ENCODE data around the gene ADGRA1.

Gene ADGRA1

GRCh38 chr10:133069033-133069525, 18.6 kb upstream of the ADGRA1 start:
- H3K4me2 ChIP-seq (ENCODE audit: low read depth, low read length): no peak overlapping the region
- H3K36me3 ChIP-seq (replicated peaks; ENCODE audit: insufficient read depth, low read length): no peaks in the 10 kb centered on the region
- H3K79me2 ChIP-seq (ENCODE audit: low read length): no peaks in the 10 kb centered on the region
- no peak overlapping the region for H2AFZ ChIP-seq (ENCODE audit: low read length)
- TF ChIP-seq CTCF (IDR thresholded peaks at IDR 0.05; ENCODE audit: low read length): no peak
- no peak for TF ChIP-seq EZH2phosphoT487 (IDR thresholded peaks at IDR 0.05; ENCODE audit: low read length)
- no peak for TF ChIP-seq EZH2 (optimal IDR thresholded peaks at IDR 0.05; ENCODE audit: low read depth, low read length)
- no peak overlapping the region for H3K27ac ChIP-seq (ENCODE audit: low read length)
- H3K9me3 ChIP-seq (replicated peaks; ENCODE audit: insufficient read depth, low read length): no peaks in the 10 kb centered on the region
- H3K4me1 ChIP-seq (ENCODE audit: low read length): no peaks in the 10 kb centered on the region
- DNase-seq: no peak
- H4K20me1 ChIP-seq (ENCODE audit: insufficient read depth, low read length): no peaks in the 10 kb centered on the region
- H3K9me2 ChIP-seq (replicated peaks; ENCODE audit: insufficient read depth, low read length): no peaks in the 10 kb centered on the region
- H3K9ac ChIP-seq (ENCODE audit: low read length): no peak overlapping the region
- H3F3A ChIP-seq (ENCODE audit: insufficient read depth, low read length): no peaks in the 10 kb centered on the region
- peaks cover 21% of the 10 kb centered on the region for H3K27me3 ChIP-seq (replicated peaks; ENCODE audit: insufficient read depth, low read length)
- no peak overlapping the region for H3K4me3 ChIP-seq (ENCODE audit: low read length)

- no peak overlapping the region for H3K27ac ChIP-seq (ENCODE audit: low read length)
- H3F3A ChIP-seq (ENCODE audit: insufficient read depth, low read length): no peaks in the 10 kb centered on the region
- no peaks in the 10 kb centered on the region for H3K4me1 ChIP-seq (ENCODE audit: low read length)
- no peak for DNase-seq
- no peaks in the 10 kb centered on the region for H4K20me1 ChIP-seq (ENCODE audit: insufficient read depth, low read length)
- H3K9me2 ChIP-seq (replicated peaks; ENCODE audit: insufficient read depth, low read length): no peaks in the 10 kb centered on the region
- H3K9ac ChIP-seq (ENCODE audit: low read length): no peak overlapping the region
- H3K79me2 ChIP-seq (ENCODE audit: low read length): no peaks in the 10 kb centered on the region
- TF ChIP-seq CTCF (IDR thresholded peaks at IDR 0.05; ENCODE audit: low read length): no peak
- TF ChIP-seq EZH2 (optimal IDR thresholded peaks at IDR 0.05; ENCODE audit: low read depth, low read length): no peak
- TF ChIP-seq EZH2phosphoT487 (IDR thresholded peaks at IDR 0.05; ENCODE audit: low read length): no peak
- peaks cover 21% of the 10 kb centered on the region for H3K27me3 ChIP-seq (replicated peaks; ENCODE audit: insufficient read depth, low read length)
- no peaks in the 10 kb centered on the region for H3K36me3 ChIP-seq (replicated peaks; ENCODE audit: insufficient read depth, low read length)
- H3K9me3 ChIP-seq (replicated peaks; ENCODE audit: insufficient read depth, low read length): no peaks in the 10 kb centered on the region
- H3K4me3 ChIP-seq (ENCODE audit: low read length): no peak overlapping the region
- no peak overlapping the region for H2AFZ ChIP-seq (ENCODE audit: low read length)
- no peak overlapping the region for H3K4me2 ChIP-seq (ENCODE audit: low read depth, low read length)
Measured at GRCh38 chr10:133070405-133070804, 17.3 kb upstream of the ADGRA1 start.

- no peak overlapping the region for H3K27ac ChIP-seq (ENCODE audit: low read length)
- no peak overlapping the region for H3K4me2 ChIP-seq (ENCODE audit: low read depth, low read length)
- no peaks in the 10 kb centered on the region for H3K4me1 ChIP-seq (ENCODE audit: low read length)
- no peak overlapping the region for H3K4me3 ChIP-seq (ENCODE audit: low read length)
- H2AFZ ChIP-seq (ENCODE audit: low read length): no peak overlapping the region
- H3K9me3 ChIP-seq (replicated peaks; ENCODE audit: insufficient read depth, low read length): no peaks in the 10 kb centered on the region
- H3K9ac ChIP-seq (ENCODE audit: low read length): no peak overlapping the region
- no peak for DNase-seq
- no peak for TF ChIP-seq EZH2 (optimal IDR thresholded peaks at IDR 0.05; ENCODE audit: low read depth, low read length)
- H3K27me3 ChIP-seq (replicated peaks; ENCODE audit: insufficient read depth, low read length): peaks cover 21% of the 10 kb centered on the region
- H3K9me2 ChIP-seq (replicated peaks; ENCODE audit: insufficient read depth, low read length): no peaks in the 10 kb centered on the region
- no peaks in the 10 kb centered on the region for H4K20me1 ChIP-seq (ENCODE audit: insufficient read depth, low read length)
- H3K36me3 ChIP-seq (replicated peaks; ENCODE audit: insufficient read depth, low read length): no peaks in the 10 kb centered on the region
- H3K79me2 ChIP-seq (ENCODE audit: low read length): no peaks in the 10 kb centered on the region
- H3F3A ChIP-seq (ENCODE audit: insufficient read depth, low read length): no peaks in the 10 kb centered on the region
Measured at GRCh38 chr10:133070810-133071209, 16.9 kb upstream of the ADGRA1 start.

- DNase-seq: no peak
- Histone ChIP-seq H3K27ac (ENCODE audit: low read length) (no peak overlapping the region), H3F3A (ENCODE audit: insufficient read depth, low read length) (no peaks in the 10 kb centered on the region), H3K4me3 (ENCODE audit: low read length) (no peak overlapping the region), H3K4me2 (ENCODE audit: low read depth, low read length) (no peak overlapping the region), H4K20me1 (ENCODE audit: insufficient read depth, low read length) (no peaks in the 10 kb centered on the region), H3K4me1 (ENCODE audit: low read length) (no peaks in the 10 kb centered on the region), H3K9me3 (replicated peaks; ENCODE audit: insufficient read depth, low read length) (no peaks in the 10 kb centered on the region), H3K36me3 (replicated peaks; ENCODE audit: insufficient read depth, low read length) (no peaks in the 10 kb centered on the region), H3K27me3 (replicated peaks; ENCODE audit: insufficient read depth, low read length) (peaks cover 21% of the 10 kb centered on the region), H3K9me2 (replicated peaks; ENCODE audit: insufficient read depth, low read length) (no peaks in the 10 kb centered on the region), H2AFZ (ENCODE audit: low read length) (no peak overlapping the region), H3K79me2 (ENCODE audit: low read length) (no peaks in the 10 kb centered on the region), H3K9ac (ENCODE audit: low read length) (no peak overlapping the region)
- TF ChIP-seq CTCF (IDR thresholded peaks at IDR 0.05; ENCODE audit: low read length): no peak
- no peak for TF ChIP-seq EZH2phosphoT487 (IDR thresholded peaks at IDR 0.05; ENCODE audit: low read length)
- TF ChIP-seq EZH2 (optimal IDR thresholded peaks at IDR 0.05; ENCODE audit: low read depth, low read length): no peak
Measured at GRCh38 chr10:133071733-133072132, 16.0 kb upstream of the ADGRA1 start.

Data from MM.1S (cell line).